Ramos (cell line): ENCODE results near the gene DLL4.

Source experiments
- in situ Hi-C: fragments of 300-500 bp; cut with MboI; formaldehyde crosslinking; loops from one replicate; pipeline ENCODE4 v1.14.3; 2022; ENCODE audit warnings: low sequenced_read_pairs; ENCODE audit not compliant: unreplicated experiment

The DLL4 gene

GRCh38 chr15:40928821-40929659, at the start of gene DLL4:
TSS of gene DLL4 (plus strand) at chr15:40929340. CDS start at chr15:40929669, 329 bp downstream.
- in situ Hi-C loops = no loop called here

GRCh38 chr15:40879609-40880008, 49.5 kb upstream of the DLL4 start:
- in situ Hi-C loops = no loop called here

- in situ Hi-C loops = no loop called here
Observed at GRCh38 chr15:40881351-40881750, 47.8 kb upstream of the DLL4 start.

- in situ Hi-C loops = no loop called here
Observed at GRCh38 chr15:40886586-40886985, 42.6 kb upstream of the DLL4 start.

DNA sequence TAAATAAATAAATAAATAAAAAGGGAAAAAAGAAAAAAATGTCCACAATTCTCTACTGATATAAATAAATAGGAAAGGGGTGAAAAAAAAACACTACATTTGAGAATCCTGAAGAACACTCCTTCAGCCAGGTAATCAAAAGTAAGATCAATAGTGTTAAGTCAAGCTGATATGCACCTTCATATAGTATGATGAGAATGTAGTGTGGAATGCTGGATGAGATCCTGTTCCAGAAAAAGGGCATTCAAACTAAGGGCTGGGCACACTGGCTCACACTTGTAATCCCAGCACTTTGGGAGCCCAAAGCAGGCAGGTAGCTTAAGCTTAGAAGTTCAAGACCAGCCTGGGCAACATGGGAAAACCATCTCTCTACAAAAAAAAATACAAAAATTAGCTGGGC, 40.0 kb upstream of the DLL4 start:
- in situ Hi-C loops = no loop called here

GRCh38 chr15:40891138-40891537, 38.0 kb upstream of the DLL4 start:
- in situ Hi-C loops = loop anchor here (5.0 kb wide), 1 partner anchor 34 kb away; no protein-coding TSS in a partner anchor

- in situ Hi-C loops = loop anchor here (5.0 kb wide), 1 partner anchor 35 kb away; no protein-coding TSS in a partner anchor
Observed at GRCh38 chr15:40891810-40892446, 37.2 kb upstream of the DLL4 start.

DNA sequence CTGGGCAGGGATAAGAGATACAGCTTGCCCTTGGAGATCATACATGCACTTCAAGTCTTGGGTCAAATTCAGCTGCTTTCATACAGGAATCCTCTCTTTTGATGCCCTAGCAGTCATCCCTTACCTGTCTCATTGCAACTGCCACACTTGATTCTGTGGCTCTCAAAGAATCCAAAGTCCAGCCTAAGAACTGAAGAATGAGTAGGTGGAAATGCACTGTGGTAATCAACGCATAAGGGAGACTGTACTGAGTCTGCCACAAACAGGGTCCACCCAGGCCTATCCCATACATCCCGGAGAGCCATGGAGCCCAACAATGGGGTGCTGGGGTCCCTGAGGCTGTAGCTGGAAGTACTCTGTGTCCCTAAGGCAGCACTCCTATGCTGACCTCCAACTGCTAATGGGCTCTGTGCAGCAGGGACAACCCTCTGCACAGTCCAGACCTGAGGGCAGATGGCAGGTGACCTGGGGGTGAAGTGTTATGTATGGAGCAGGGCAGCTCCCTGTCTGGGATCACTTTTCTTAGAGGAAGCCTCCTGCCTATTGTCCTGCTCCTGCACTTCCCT, 36.6 kb upstream of the DLL4 start:
- in situ Hi-C loops = loop anchor here (5.0 kb wide), 1 partner anchor 35 kb away; no protein-coding TSS in a partner anchor

- in situ Hi-C loops = loop anchor here (5.0 kb wide), 1 partner anchor 36 kb away; no protein-coding TSS in a partner anchor
Observed at GRCh38 chr15:40893019-40893670, 36.0 kb upstream of the DLL4 start.

DNA sequence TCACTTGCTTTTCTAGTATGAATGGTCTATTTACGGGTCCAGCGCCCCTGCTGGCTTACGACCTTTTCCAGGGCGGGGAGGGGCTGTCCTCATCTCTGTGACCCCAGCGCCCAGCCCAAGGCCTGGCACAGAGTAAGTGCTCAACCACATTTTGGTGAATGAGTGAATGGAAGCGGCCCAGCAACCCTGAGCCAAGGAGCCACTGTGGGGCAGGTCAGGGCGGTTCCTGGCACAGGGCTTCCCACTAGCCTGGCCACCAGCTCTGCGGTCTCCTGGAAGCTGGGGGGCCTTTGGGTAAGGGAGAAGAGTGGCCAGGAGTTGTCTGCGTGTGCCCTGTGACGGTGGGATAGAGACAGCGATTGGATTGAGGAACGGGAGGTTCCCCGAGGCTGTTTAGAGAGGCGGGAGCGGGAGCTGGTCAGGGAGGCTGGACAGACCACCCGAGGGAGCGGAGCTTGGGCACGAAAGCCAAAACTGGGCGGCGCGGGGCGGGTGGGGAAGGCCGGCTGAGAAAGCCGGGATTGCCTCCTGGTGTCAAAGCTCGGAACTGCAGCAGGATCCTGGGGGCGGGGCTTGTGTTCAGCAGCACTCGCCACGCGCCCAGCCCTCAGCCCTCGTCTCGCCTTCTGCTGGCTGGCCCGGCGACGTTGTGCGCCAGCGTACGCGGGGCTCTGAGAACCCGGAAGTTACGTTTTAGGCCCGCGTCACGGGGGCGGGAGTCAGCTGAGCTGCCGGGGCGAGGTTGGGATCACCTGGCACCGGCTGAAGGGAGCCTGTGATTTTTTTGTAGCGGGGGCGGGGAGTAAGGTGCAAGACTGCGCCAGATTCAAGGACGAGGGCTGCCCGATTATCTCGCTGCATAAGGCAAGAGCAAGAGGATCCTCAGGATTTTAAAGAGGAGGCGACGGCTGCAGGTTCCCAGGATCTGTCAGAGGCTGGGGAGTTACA, 35.1 kb upstream of the DLL4 start, which contains the start of gene VPS18:
Gene VPS18, plus strand, starts transcription at position 718 of the 948 bp plus-strand sequence. CDS start 319 bp downstream, outside the sequence.
- in situ Hi-C loops = loop anchor here (5.0 kb wide), 1 partner anchor 37 kb away; no protein-coding TSS in a partner anchor

DNA sequence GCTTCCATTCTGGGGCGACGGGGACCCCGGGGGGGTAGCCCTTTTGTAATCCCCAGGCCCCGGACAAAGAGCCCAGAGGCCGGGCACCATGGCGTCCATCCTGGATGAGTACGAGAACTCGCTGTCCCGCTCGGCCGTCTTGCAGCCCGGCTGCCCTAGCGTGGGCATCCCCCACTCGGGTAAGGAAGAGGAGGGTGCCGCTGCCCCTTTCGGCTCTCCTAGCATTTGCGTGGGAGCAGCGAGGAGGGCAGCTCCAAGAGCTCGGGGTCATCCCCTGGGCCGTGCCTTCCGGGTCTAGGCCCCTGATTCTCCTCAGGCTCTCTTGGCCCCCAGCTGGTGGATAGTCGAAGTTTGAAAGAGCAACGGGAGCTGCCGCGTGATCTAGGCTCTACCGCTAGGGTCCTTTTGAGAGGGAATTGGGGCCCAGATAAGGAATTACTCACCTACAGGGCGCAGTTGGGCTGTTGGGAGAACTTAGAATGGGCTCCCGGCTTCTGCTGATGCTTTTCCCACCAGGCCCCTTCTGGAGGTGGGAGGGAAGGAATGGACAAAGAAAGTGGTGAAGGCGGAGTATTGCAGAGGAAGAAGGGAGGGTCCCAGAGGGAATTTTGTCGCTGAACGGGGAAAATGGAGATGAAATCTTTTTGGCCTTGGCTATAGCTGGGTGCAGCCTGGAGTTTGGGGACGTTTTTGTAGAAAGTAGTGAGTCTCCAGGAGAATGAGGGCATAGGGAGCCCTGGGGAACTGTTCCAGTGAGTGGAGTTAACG, 34.3 kb upstream of the DLL4 start:
- in situ Hi-C loops = loop anchor here (5.0 kb wide), 1 partner anchor 38 kb away; no protein-coding TSS in a partner anchor

DNA sequence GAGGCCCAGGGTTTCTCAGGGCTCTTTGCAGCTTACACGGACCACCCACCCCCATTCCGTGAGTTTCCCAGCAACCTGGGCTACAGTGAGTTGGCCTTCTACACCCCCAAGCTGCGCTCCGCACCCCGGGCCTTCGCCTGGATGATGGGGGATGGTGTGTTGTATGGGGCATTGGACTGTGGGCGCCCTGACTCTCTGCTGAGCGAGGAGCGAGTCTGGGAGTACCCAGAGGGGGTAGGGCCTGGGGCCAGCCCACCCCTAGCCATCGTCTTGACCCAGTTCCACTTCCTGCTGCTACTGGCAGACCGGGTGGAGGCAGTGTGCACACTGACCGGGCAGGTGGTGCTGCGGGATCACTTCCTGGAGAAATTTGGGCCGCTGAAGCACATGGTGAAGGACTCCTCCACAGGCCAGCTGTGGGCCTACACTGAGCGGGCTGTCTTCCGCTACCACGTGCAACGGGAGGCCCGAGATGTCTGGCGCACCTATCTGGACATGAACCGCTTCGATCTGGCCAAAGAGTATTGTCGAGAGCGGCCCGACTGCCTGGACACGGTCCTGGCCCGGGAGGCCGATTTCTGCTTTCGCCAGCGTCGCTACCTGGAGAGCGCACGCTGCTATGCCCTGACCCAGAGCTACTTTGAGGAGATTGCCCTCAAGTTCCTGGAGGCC, 29.5 kb upstream of the DLL4 start:
- in situ Hi-C loops = no loop called here

- in situ Hi-C loops = no loop called here
Observed at GRCh38 chr15:40900256-40901052, 28.7 kb upstream of the DLL4 start.

DNA sequence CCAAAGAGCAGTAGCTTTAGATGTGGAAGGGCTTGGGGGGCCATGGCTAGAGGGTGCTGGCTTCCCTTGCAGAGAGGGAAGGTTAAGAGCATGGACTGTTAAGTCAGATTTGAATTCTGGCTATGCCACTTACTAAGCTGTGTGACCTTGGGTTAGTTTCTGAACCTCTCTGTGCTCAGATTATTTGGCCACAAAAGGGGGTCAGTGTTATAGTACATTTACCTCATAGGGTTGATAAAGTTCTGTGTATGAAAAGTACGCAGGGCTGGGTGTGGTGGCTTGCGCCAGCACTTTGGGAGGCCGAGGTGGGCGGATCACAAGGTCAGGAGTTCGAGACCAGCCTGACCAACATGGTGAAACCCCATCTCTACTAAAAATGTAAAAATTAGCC, 28.1 kb upstream of the DLL4 start:
- in situ Hi-C loops = no loop called here

- in situ Hi-C loops = no loop called here
Observed at GRCh38 chr15:40902605-40903561, 26.3 kb upstream of the DLL4 start.

DNA sequence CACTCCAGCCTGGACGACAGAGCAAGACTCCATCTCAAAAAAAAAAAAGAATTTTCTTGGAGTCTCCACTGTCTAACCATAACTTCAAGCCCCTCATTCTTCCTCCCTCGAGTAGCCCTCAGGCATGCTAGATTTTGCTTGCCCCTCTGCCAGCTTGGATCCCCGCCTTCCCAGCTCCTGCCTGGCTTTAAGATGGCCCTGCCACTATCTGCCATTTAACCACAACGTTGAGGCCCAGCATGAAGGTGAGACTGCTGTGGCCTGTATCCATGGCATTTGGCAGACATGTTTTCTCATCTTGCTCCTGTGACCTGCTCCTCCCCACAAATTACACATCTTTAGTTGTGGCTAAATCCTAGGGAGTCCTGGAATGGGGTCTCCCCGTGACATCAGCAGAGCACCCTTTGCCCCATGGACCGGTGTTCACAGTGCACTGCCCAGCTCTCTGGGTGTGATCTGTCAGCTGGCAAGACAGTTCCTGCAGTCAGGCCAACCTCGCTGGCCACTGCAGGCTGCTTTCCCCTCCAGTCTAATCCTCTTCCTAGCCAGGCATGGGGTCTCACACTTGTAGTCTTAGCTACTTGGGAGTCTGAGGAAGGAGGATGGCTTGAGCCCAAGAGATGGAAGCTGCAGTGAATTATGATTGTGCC, 24.5 kb upstream of the DLL4 start:
- in situ Hi-C loops = no loop called here
